ENCODE measurements around the gene CAMSAP2.

CAMSAP2 gene

GRCh38 chr1:200900877-200901276, 162.2 kb downstream of the CAMSAP2 start:
- Histone ChIP-seq H3K4me2 (ENCODE audit: low read depth, low read length, poor library complexity, severe bottlenecking) (no peak overlapping the region), H2AFZ (ENCODE audit: low read length) (no peak overlapping the region), H3K4me3 (ENCODE audit: low read length, poor library complexity, severe bottlenecking) (no peak overlapping the region), H3K79me2 (ENCODE audit: insufficient read depth, low read length) (no peaks in the 10 kb centered on the region), H3K9me2 (replicated peaks; ENCODE audit: low read depth, low read length) (no peaks in the 10 kb centered on the region), H4K20me1 (ENCODE audit: insufficient read depth, low read length, poor library complexity, severe bottlenecking) (no peaks in the 10 kb centered on the region), H3K9me3 (ENCODE audit: insufficient read depth, low read depth, low read length) (no peaks in the 10 kb centered on the region), H3K9ac (ENCODE audit: low read depth, low read length, poor library complexity, severe bottlenecking) (no peak overlapping the region), H3K4me1 (ENCODE audit: insufficient read depth, low read length, poor library complexity, severe bottlenecking) (peaks cover 58% of the 10 kb centered on the region), H3K27me3 (ENCODE audit: insufficient read depth, low read length, poor library complexity, severe bottlenecking) (no peaks in the 10 kb centered on the region), H3K36me3 (ENCODE audit: insufficient read depth, low read length) (no peaks in the 10 kb centered on the region), H3F3A (ENCODE audit: low read depth) (peaks cover 2% of the 10 kb centered on the region; the same call in 1 of the 2 replicates)
- TF ChIP-seq CTCF (conservative IDR thresholded peaks at IDR 0.05; ENCODE audit: low read length), result no peak
- TF ChIP-seq EZH2phosphoT487 (IDR thresholded peaks at IDR 0.05; ENCODE audit: borderline replicate concordance), result no peak

GRCh38 chr1:200901350-200901749, 162.7 kb downstream of the CAMSAP2 start:
- H4K20me1 ChIP-seq (ENCODE audit: insufficient read depth, low read length, poor library complexity, severe bottlenecking), result no peaks in the 10 kb centered on the region
- H3K79me2 ChIP-seq (ENCODE audit: insufficient read depth, low read length), result no peaks in the 10 kb centered on the region
- H3K4me3 ChIP-seq (ENCODE audit: low read length, poor library complexity, severe bottlenecking), result no peak overlapping the region
- H3K9me3 ChIP-seq (ENCODE audit: insufficient read depth, low read depth, low read length), result no peaks in the 10 kb centered on the region
- H3K4me1 ChIP-seq (ENCODE audit: insufficient read depth, low read length, poor library complexity, severe bottlenecking), result peaks cover 57% of the 10 kb centered on the region
- H3K27me3 ChIP-seq (ENCODE audit: insufficient read depth, low read length, poor library complexity, severe bottlenecking), result no peaks in the 10 kb centered on the region
- H3K9ac ChIP-seq (ENCODE audit: low read depth, low read length, poor library complexity, severe bottlenecking), result no peak overlapping the region
- no peaks in the 10 kb centered on the region for H3K9me2 ChIP-seq (replicated peaks; ENCODE audit: low read depth, low read length)
- TF ChIP-seq EZH2phosphoT487 (IDR thresholded peaks at IDR 0.05; ENCODE audit: borderline replicate concordance) (no peak), CTCF (conservative IDR thresholded peaks at IDR 0.05; ENCODE audit: low read length) (no peak)
- H3K4me2 ChIP-seq (ENCODE audit: low read depth, low read length, poor library complexity, severe bottlenecking), result no peak overlapping the region
- H3F3A ChIP-seq (ENCODE audit: low read depth), result peaks cover 2% of the 10 kb centered on the region; the same call in 1 of the 2 replicates
- no peak overlapping the region for H2AFZ ChIP-seq (ENCODE audit: low read length)
- no peaks in the 10 kb centered on the region for H3K36me3 ChIP-seq (ENCODE audit: insufficient read depth, low read length)

DNA sequence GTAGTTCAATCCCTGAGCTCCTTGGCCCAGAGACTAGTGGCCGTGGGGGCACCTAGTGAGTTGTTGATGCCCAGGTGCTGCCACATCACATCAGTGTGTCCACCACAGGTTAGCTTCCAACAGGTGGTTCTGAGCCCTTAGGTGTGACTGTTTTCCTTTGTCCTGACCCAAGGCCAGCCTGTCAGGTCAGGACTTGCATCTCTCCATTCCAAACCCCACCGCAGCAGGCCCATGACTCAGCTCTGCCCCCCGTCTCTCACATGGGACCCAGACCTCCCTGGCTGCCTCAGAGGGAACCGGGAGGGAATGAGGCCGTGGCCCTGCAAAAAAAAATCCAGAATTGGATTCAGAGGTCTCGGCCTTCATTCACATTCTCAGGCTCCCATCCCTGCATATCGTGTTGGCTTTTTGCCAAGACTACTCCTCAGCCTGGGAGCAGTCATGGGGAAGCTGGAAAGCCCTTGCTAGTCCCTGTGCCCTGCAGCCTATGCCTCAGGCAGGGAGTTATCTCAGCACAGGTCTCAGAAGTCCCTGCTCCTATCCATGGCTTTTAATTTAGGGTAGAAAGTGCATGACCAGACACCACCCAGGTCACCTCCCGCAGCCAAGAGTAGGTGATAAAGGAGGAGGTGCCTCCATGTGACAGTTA, 163.2 kb downstream of the CAMSAP2 start:
- Histone ChIP-seq H3K4me2 (ENCODE audit: low read depth, low read length, poor library complexity, severe bottlenecking) (no peak overlapping the region), H3K79me2 (ENCODE audit: insufficient read depth, low read length) (no peaks in the 10 kb centered on the region), H2AFZ (ENCODE audit: low read length) (no peak overlapping the region), H4K20me1 (ENCODE audit: insufficient read depth, low read length, poor library complexity, severe bottlenecking) (no peaks in the 10 kb centered on the region), H3K4me1 (ENCODE audit: insufficient read depth, low read length, poor library complexity, severe bottlenecking) (peaks cover 57% of the 10 kb centered on the region), H3K4me3 (ENCODE audit: low read length, poor library complexity, severe bottlenecking) (no peak overlapping the region), H3K27me3 (ENCODE audit: insufficient read depth, low read length, poor library complexity, severe bottlenecking) (no peaks in the 10 kb centered on the region), H3K36me3 (ENCODE audit: insufficient read depth, low read length) (no peaks in the 10 kb centered on the region), H3K9ac (ENCODE audit: low read depth, low read length, poor library complexity, severe bottlenecking) (no peak overlapping the region), H3K9me3 (ENCODE audit: insufficient read depth, low read depth, low read length) (no peaks in the 10 kb centered on the region), H3F3A (ENCODE audit: low read depth) (peaks cover 2% of the 10 kb centered on the region; the same call in 1 of the 2 replicates), H3K9me2 (replicated peaks; ENCODE audit: low read depth, low read length) (no peaks in the 10 kb centered on the region)
- TF ChIP-seq EZH2phosphoT487 (IDR thresholded peaks at IDR 0.05; ENCODE audit: borderline replicate concordance) (no peak), CTCF (conservative IDR thresholded peaks at IDR 0.05; ENCODE audit: low read length) (no peak)

All from Loucy (cell line).